ENCODE measurements around the gene RBM4B. TPM values are rescaled to one million over a fixed set of nuclear protein-coding genes. Genes with fewer than 3 reads are reported as not detected.

RBM4B gene
- polyA plus RNA-seq, 3 donors: 66.8 to 68.8 (median 66.8) TPM

DNA sequence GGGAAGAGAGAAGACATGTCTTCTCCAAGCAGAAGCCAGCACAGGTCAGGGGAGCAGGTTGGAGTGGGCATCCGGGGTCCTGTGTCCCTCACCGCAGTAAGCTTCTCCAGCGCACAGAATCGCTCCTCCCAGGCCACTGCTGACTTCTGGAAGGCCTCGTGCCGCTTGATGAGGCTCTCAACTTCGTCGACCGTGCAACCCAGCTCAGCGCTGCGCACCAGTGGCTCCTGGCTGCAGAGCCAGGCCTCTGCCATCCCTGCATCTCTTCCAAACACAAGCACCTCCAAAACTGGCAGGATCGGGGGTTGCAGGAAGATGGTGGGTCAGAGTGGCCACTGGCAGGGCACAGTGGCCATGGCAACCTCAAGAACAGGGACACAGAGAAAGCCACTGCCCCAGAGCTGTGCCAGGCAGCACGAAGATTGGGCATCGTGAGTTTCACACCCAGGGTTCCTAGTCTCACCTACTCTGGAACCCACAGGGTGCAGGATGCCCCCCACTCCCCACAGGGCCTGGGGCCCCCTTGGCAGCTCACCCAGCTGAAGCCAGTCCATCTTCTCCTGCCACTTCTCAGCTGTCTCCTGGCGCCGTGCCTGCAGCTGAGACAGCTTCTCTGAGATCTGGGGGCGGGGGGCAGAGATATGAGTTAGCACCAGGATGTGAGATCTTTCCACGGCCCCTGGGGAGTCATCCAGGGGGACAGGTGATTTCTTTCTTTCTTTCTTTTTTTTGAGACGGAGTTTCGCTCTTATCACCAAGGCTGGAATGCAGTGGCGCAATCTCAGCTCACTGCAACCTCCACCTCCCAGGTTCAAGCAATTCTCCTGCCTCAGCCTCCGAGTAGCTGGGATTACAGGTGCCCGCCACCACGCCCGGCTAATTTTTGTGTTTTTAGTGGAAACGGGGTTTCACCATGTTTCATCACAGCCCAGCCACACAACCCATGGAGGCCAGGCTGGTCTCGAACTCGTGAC is 11.2 kb upstream of the RBM4B start:
- no peak for DNase-seq (ENCODE audit: low read depth in 3 of 3, low spot score in 2 of 3)

- DNase-seq (ENCODE audit: low read depth in 3 of 3, low spot score in 2 of 3): no peak
Observed at GRCh38 chr11:66687831-66688281, 10.2 kb upstream of the RBM4B start.

DNA sequence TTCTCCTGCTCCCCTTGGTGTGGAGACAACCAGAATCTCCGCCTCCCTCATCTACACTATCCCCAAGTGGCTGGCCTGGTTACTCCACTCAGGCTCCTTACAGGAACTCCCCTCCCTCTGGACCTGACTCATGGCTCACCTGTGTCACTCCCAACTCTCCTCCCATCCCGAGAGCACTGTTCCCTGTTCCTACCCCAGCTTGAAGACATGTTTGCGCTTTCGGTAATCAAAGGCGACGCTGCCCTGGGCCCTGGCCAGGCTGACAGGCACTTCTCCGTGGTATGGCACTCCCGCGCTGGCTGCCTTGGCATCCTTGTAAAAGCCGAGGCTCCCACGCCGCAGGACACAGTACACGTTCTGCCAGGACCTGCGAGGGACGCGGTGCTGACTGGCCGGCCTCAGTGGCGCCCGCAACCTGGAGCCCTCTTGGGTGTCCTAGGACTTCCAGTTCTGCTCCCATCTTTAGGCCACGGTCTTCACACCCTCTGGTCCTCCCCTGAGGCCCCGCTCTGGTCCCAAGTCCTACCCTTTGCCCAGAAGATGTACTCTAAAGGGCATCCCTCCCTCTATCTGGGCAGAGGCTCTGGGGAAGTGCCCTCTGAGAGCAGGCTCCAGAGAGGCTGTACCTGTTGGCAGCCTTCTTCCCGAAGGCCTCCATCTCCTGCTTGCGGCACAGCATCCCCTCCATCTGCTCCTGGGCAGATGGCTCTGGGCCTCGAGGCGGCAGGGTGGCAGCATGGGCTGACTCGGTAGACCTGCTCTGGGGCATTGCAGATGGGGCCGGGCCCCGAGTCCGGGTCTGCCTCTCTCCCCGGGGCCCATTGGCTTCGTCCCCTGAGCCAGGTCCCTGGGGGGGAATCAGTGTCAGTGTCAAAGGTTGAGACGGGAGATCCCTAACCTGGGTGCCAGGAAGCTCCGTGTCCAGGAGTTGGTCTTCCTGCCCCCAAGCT is 9.4 kb upstream of the RBM4B start:
- DNase-seq (ENCODE audit: low read depth in 3 of 3, low spot score in 2 of 3): no peak

DNA sequence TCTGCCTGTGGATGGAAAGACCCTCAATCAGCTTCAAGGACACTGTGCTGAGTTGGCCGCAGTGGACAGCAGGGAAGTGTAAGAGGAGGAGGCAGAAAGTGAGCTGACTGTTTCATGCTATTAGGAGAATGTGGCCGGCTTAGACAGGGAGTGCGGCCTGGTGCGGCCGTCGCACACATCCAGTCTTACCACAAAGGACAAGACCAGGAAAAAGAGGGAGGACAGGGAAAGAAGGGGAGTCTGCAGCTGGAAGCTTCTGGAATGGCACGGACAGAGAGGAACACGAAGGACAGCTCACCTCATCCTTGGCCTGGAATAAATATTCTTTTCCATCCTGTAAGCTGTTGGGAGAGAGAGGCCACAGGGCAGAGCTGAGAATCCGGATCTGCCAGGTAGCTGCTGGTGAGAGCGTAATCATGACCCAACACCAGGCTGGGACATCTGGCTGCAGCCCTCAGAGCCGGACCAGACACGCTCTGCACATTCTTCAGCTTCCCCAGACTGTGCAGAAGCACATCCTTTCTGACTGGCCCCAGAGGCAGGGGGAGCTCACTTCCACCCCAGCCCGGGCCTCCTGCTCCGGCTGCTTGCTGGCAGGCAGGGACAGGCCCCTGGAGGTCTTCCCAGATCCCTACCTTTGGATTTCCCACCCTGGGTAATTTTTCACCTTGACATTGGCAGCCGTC is 8.6 kb upstream of the RBM4B start:
- no peak for DNase-seq (ENCODE audit: low read depth in 3 of 3, low spot score in 2 of 3)

- DNase-seq (ENCODE audit: low read depth in 3 of 3, low spot score in 2 of 3): no peak
Observed at GRCh38 chr11:66685276-66686099, 7.8 kb upstream of the RBM4B start.

GRCh38 chr11:66684635-66685034 is 6.9 kb upstream of the RBM4B start:
- no peak for DNase-seq (ENCODE audit: low read depth in 3 of 3, low spot score in 2 of 3)

- no peak for DNase-seq (ENCODE audit: low read depth in 3 of 3, low spot score in 2 of 3)
Observed at GRCh38 chr11:66683877-66684276, 6.2 kb upstream of the RBM4B start.

GRCh38 chr11:66680966-66681645 is 3.4 kb upstream of the RBM4B start:
- no peak for DNase-seq (ENCODE audit: low read depth in 3 of 3, low spot score in 2 of 3)

- DNase-seq (ENCODE audit: low read depth in 3 of 3, low spot score in 2 of 3): peak in 2 of 3 donors; percentile 6 to 7
Observed at GRCh38 chr11:66676931-66677598, 622 bp downstream of the RBM4B start.

DNA sequence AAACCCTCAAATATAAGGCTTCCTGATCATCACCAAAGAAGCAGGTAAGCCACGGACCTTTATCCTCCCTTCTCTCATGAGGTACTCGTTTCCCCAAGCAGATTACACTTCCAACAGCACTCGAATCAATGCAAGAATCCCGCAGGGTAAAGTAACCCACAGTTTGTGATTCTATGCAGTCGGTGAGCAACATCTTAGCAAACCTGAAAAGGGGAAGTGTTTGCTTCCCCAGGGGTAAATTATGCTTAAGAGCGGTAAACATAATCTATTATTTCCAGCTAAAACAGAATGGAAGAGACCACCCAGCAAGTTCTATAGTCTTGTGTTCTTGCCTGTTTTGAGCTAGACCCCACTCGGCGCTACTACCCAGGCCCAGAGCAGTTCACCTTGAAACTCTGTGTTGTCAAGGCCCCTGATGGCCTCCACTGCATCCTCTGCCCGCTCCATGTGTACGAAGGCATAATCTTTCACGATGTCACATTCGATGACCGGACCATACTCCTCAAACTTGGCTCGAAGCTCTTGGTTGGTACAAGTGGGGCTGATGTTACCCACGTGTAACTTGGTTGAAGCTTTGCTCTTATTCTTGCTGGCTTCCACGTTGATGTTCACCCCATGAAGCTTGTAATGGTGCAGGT is 1.3 kb downstream of the RBM4B start:
- DNase-seq (ENCODE audit: low read depth in 3 of 3, low spot score in 2 of 3): no peak

DNA sequence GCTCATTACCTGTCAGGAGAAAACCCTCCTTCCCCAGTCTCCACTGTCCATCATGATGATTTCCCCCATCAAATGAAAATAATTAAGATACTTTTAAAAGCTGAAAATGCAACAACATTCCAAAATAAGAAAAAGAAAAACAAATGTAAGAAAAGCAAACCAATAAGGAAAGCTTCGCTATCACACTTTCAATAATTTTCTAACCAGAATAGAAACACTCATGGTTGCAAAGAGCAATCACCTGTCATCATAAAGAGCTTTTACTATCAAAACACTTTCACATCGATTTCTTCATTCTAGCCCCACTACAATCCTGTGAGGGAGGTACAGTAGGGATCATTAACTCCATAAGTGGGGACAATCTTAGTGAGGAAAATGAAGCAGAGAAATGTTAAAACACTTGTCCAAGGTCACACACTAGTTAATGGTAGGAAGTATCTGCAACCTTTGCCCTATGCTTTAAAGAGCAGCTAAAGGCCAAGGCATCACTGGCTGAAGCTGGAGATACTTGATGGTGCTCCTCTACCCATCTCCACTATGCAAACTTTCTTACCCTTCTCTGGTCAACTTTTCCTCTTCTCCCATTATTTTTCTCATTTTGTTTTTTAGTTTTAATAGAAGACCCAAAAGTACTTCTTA is 2.6 kb downstream of the RBM4B start:
- no peak for DNase-seq (ENCODE audit: low read depth in 3 of 3, low spot score in 2 of 3)

DNA sequence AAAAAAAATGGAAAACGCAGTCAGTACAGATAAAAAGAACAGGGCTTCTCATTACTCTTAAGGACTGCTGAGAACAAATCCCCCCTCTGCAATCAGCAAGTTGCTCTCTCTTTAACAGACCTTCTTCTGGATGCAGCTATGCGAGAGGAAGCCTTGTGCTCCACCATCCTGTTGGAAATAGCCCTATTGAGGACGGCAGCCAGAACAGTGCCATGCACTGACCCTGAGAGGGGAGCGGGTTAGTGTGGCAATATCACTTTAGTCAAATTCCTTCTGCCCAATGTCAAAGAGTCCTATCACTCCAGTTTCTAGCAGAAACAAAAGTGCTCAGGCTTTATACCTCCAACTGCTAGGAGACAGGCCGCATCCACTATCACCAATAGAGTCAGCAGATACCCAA is 6.9 kb downstream of the RBM4B start:
- DNase-seq (ENCODE audit: low read depth in 3 of 3, low spot score in 2 of 3): no peak

DNA sequence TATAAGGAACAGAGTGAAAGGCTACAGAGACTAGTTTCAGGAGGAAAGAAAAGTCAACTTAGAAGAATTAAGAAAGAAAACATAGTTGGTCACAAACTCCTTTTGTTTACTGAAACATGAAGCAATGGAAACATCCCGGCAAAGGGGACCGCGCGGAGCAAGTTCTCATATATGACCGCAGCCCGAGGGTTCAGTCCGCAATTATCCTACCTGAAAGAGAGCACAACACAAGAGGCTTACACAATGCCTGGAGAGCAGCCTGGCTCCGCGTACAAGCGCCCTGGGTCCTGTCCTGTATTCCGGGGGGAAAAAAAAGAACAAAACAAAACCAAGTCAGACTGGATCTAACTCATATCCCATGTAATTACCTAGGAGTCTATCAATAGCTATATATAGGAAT is 12.3 kb downstream of the RBM4B start:
- no peak for DNase-seq (ENCODE audit: low read depth in 3 of 3, low spot score in 2 of 3)

GRCh38 chr11:66663741-66664296 is 13.9 kb downstream of the RBM4B start:
- DNase-seq (ENCODE audit: low read depth in 3 of 3, low spot score in 2 of 3): no peak

DNA sequence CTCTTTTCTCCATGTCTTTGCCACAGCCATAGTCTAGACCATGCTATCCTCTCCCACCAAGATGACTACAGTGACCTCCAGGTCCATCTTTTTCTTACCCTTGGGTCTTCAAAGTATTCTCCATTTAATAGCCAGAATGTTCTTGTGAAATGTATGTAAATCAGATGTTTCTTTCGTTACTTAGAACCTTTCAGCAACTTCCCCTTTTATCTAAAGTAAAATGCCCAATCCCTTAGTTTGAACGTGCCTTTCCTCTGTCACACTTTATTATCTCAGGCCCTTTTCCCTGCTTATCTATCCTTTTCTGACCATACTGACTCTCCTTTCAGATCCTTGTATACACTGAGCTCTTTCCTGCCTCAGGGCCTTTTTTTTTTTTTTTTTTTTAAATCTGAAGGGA is 17.9 kb downstream of the RBM4B start:
- no peak for DNase-seq (ENCODE audit: low read depth in 3 of 3, low spot score in 2 of 3)

DNA sequence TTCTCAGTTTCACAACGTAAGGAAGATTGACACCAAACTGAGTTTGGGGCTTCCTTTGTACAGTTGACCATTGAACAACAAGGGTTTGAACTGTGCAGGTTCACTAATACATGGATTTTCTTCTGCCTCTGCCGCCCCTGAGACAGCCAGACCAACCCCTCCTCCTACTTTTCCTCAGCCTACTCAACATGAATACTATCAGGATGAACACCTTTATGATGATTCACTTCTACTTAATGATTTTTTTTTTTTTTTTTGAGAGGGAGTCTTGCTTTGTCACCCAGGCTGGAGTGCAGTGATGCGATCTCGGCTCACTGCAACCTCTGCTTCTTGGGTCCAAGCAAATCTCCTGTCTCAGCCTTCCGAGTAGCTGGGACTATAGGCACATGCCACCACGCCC is 24.6 kb downstream of the RBM4B start:
- DNase-seq (ENCODE audit: low read depth in 3 of 3, low spot score in 2 of 3): no peak

DNA sequence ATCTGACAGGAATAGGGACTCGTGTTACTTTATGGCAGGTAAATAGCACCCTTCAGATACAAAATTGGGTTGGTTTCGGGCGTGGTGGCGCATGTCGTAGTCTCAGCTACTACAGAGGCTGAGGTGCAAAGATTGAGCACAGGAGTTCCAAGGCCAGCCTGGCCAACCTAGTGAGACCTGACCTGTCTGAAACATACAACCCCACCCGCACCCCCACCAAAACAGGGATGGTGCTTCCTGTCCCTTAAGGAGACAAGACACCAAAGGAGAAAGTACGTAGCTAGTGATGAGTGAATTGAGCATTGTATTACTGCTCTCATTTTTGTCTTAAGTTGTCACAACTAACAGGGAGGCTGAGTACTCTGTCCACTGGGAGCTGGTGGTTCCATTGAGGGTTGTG is 25.0 kb downstream of the RBM4B start:
- DNase-seq (ENCODE audit: low read depth in 3 of 3, low spot score in 2 of 3): no peak

Data from right renal cortex interstitium (tissue), 3 donors.